ENCODE measurements around the gene TPST2.

TPST2 gene

GRCh38 chr22:26485013-26485412 is 104.9 kb downstream of the TPST2 start:
- intact Hi-C loops (cut with DNase I), result loop anchor here (10.0 kb wide), 1 partner anchor 170 kb away; the partner anchor contains the start of gene MIAT
- DNase-seq, result no peak

GRCh38 chr22:26484360-26484706 is 105.6 kb downstream of the TPST2 start:
- intact Hi-C loops (cut with DNase I), result loop anchor here (10.0 kb wide), 1 partner anchor 170 kb away; the partner anchor contains the start of gene MIAT
- no peak for DNase-seq

GRCh38 chr22:26483439-26484359 is 106.2 kb downstream of the TPST2 start, which contains the start of the genes HPS4 and SRRD:
Gene HPS4, minus strand, starts transcription at chr22:26483783. Its CDS starts 2,021 bp downstream, at chr22:26481762.
Gene SRRD, plus strand, starts transcription at chr22:26483877. Its CDS starts 14 bp downstream, at chr22:26483891.
- peak; percentile 67 to 94 (median 88) for DNase-seq
- intact Hi-C loops (cut with DNase I), result loop anchor here (1.0 to 10.0 kb wide), 2 partner anchors 29 to 171 kb away; partner anchors contain the start of genes MIAT and TFIP11

- intact Hi-C loops (cut with DNase I), result loop anchor here (1.0 to 10.0 kb wide), 2 partner anchors 29 to 172 kb away; partner anchors contain the start of genes MIAT and TFIP11
- no peak for DNase-seq
These were observed 106.9 kb downstream of the TPST2 start for GRCh38 chr22:26483043-26483438.

GRCh38 chr22:26482161-26482560 is 107.8 kb downstream of the TPST2 start:
- intact Hi-C loops (cut with DNase I), result loop anchor here (10.0 kb wide), 1 partner anchor 173 kb away; the partner anchor contains the start of gene MIAT
- DNase-seq, result no peak

GRCh38 chr22:26481694-26482093 is 108.2 kb downstream of the TPST2 start:
- DNase-seq, result no peak
- intact Hi-C loops (cut with DNase I), result loop anchor here (10.0 kb wide), 1 partner anchor 173 kb away; the partner anchor contains the start of gene MIAT

GRCh38 chr22:26481112-26481693 is 108.7 kb downstream of the TPST2 start:
- DNase-seq, result no peak
- intact Hi-C loops (cut with DNase I), result loop anchor here (10.0 kb wide), 1 partner anchor 174 kb away; the partner anchor contains the start of gene MIAT

- intact Hi-C loops (cut with DNase I), result loop anchor here (10.0 kb wide), 1 partner anchor 174 kb away; the partner anchor contains the start of gene MIAT
- no peak for DNase-seq
These were observed 109.4 kb downstream of the TPST2 start for GRCh38 chr22:26480611-26480932.

GRCh38 chr22:26479792-26480610 is 109.9 kb downstream of the TPST2 start:
- no peak for DNase-seq
- intact Hi-C loops (cut with DNase I), result loop anchor here (10.0 kb wide), 1 partner anchor 175 kb away; the partner anchor contains the start of gene MIAT

GRCh38 chr22:26479043-26479791 is 110.7 kb downstream of the TPST2 start:
- no peak for DNase-seq
- intact Hi-C loops (cut with DNase I), result no loop called here

- intact Hi-C loops (cut with DNase I), result no loop called here
- no peak for DNase-seq
These were observed 112.6 kb downstream of the TPST2 start for GRCh38 chr22:26477341-26477731.

- intact Hi-C loops (cut with DNase I), result no loop called here
- no peak for DNase-seq
These were observed 113.1 kb downstream of the TPST2 start for GRCh38 chr22:26476705-26477340.

GRCh38 chr22:26474682-26475081 is 115.2 kb downstream of the TPST2 start:
- intact Hi-C loops (cut with DNase I), result no loop called here
- DNase-seq, result no peak

All from head of caudate nucleus (tissue), 42 donors.